T follicular helper cell (primary cell): ENCODE data around the gene UBE2E2.
"Not testable (repeated sequence)": the region's sequence is repeated elsewhere in the genome, so short reads cannot be mapped to it uniquely, and the experiment has no call there.

Experiments
- DNase-seq: peaks from one replicate; pipeline ENCODE4 v3.0.0-alpha.2; 2020; ENCODE audit warnings: low read depth

The UBE2E2 gene

GRCh38 chr3:23588547-23588946 is 385.4 kb downstream of the UBE2E2 start:
- DNase-seq = no peak

GRCh38 chr3:23589602-23590001 is 386.5 kb downstream of the UBE2E2 start:
- no peak for DNase-seq

GRCh38 chr3:23590424-23591273 is 387.5 kb downstream of the UBE2E2 start:
- no peak for DNase-seq

GRCh38 chr3:23591374-23591773 is 388.2 kb downstream of the UBE2E2 start:
- DNase-seq = no peak

GRCh38 chr3:23592961-23593931 is 390.1 kb downstream of the UBE2E2 start:
- no peak for DNase-seq

- DNase-seq = no peak
Measured at GRCh38 chr3:23594066-23594465, 390.9 kb downstream of the UBE2E2 start.

GRCh38 chr3:23594894-23595670 is 392.0 kb downstream of the UBE2E2 start:
- DNase-seq = no peak

- DNase-seq = no peak
Measured at GRCh38 chr3:23595851-23596250, 392.7 kb downstream of the UBE2E2 start.

- DNase-seq = no peak
Measured at GRCh38 chr3:23600167-23600871, 397.2 kb downstream of the UBE2E2 start.

- DNase-seq = no peak
Measured at GRCh38 chr3:23601091-23601822, 398.1 kb downstream of the UBE2E2 start.

GRCh38 chr3:23602971-23603370 is 399.8 kb downstream of the UBE2E2 start:
- no peak for DNase-seq

GRCh38 chr3:23607184-23607847 is 404.2 kb downstream of the UBE2E2 start:
- no peak for DNase-seq

GRCh38 chr3:23608650-23609049 is 405.5 kb downstream of the UBE2E2 start:
- DNase-seq = no peak

GRCh38 chr3:23611737-23612295 is 408.7 kb downstream of the UBE2E2 start:
- DNase-seq = no peak

GRCh38 chr3:23612296-23612891 is 409.3 kb downstream of the UBE2E2 start:
- DNase-seq = no peak

- no peak for DNase-seq
Measured at GRCh38 chr3:23615068-23615467, 411.9 kb downstream of the UBE2E2 start.

GRCh38 chr3:23618475-23618874 is 415.3 kb downstream of the UBE2E2 start:
- DNase-seq = not testable (repeated sequence)

- DNase-seq = no peak
Measured at GRCh38 chr3:23619705-23620637, 416.8 kb downstream of the UBE2E2 start.
